Endodermal cell (in vitro differentiated cells): ENCODE measurements around the gene CNTNAP1. TPM values are rescaled to one million over a fixed set of nuclear protein-coding genes. Genes with fewer than 3 reads are reported as not detected.

Experiments used
- DNase-seq: peaks from one replicate; pipeline ENCODE4 v3.0.0-alpha.2; 2017
- H3K27ac ChIP-seq: 2 replicates; pipeline ENCODE4 v1.5.1; 2013; ENCODE audit warnings: mild to moderate bottlenecking, low read depth, low read length, moderate library complexity
- H3K27me3 ChIP-seq: 2 replicates; pipeline ENCODE4 v1.6.1; 2013; ENCODE audit warnings: mild to moderate bottlenecking, low read length, moderate library complexity; ENCODE audit not compliant: insufficient read depth, control insufficient read depth, poor library complexity, severe bottlenecking
- H3K36me3 ChIP-seq: 2 replicates; pipeline ENCODE4 v1.7.0; 2013; ENCODE audit warnings: mild to moderate bottlenecking, low read length, moderate library complexity; ENCODE audit not compliant: control insufficient read depth, insufficient read depth
- H3K4me1 ChIP-seq: one replicate; pipeline ENCODE4 v1.7.0; 2013; ENCODE audit warnings: low read length; ENCODE audit not compliant: control insufficient read depth, insufficient read depth
- H3K4me3 ChIP-seq: 2 replicates; pipeline ENCODE4 v1.5.1; 2013; ENCODE audit warnings: mild to moderate bottlenecking, low read length, moderate library complexity
- H3K9ac ChIP-seq: 2 replicates; pipeline ENCODE4 v1.6.1; 2013; ENCODE audit warnings: mild to moderate bottlenecking, low read length, moderate library complexity; ENCODE audit not compliant: poor library complexity, severe bottlenecking; ENCODE audit errors: extremely low read depth
- H3K9me3 ChIP-seq: 2 replicates; pipeline ENCODE4 v1.6.1; 2013; ENCODE audit warnings: mild to moderate bottlenecking, low read length, moderate library complexity; ENCODE audit not compliant: control insufficient read depth
- H3K27ac Mint-ChIP-seq: 2 replicates; pipeline ENCODE4 v1.8.0; 2020; ENCODE audit warnings: mixed read lengths
- H3K27me3 Mint-ChIP-seq: 2 replicates; pipeline ENCODE4 v1.8.0; 2021; ENCODE audit warnings: mild to moderate bottlenecking, mixed read lengths; ENCODE audit not compliant: insufficient read depth
- H3K36me3 Mint-ChIP-seq: 2 replicates; pipeline ENCODE4 v1.8.0; 2020; ENCODE audit warnings: low read depth, mixed read lengths
- H3K4me1 Mint-ChIP-seq: 2 replicates; pipeline ENCODE4 v1.8.0; 2020; ENCODE audit warnings: mixed read lengths
- H3K4me3 Mint-ChIP-seq: 2 replicates; pipeline ENCODE4 v1.8.0; 2020; ENCODE audit warnings: mild to moderate bottlenecking, moderate library complexity, mixed read lengths
- H3K9me3 Mint-ChIP-seq: 2 replicates; pipeline ENCODE4 v1.8.0; 2020; ENCODE audit warnings: mild to moderate bottlenecking, mixed read lengths
- WGBS, 2 experiments: methylation state at CpG; one replicate each; pipeline versions ENCODE4 v1.1.5 to v1.1.7; 2013; ENCODE audit warnings: missing lambda C conversion rate in 2 of 2, mixed read lengths in 1 of 2; ENCODE audit not compliant: insufficient coverage in 1 of 2, insufficient read length in 1 of 2; 5-methylcytosine and 5-hydroxymethylcytosine counted together
- total RNA-seq, 2 donors: library from RNA; stranded (reverse); fragmentation: NEBNext Ultra II Directional in 1 of 2; extraction: Animal tissue kit (Norgen Biotek cat#: 25700) in 1 of 2; gene quantifications; 2 replicates in 1 of 2; 3 replicates in 1 of 2; pipeline ENCODE4 v1.2.1, GENCODE V29; 2021
- TF ChIP-seq, protein P1 (sequence below): fragments of 200-600 bp; sonication (generic); conservative IDR thresholded peaks from 2 replicates; pipeline ENCODE4 v1.5.0; 2021; ENCODE audit warnings: antibody characterized with exemption, mild to moderate bottlenecking

CNTNAP1 gene
- total RNA-seq, 2 donors from 2014 or later = 9.9 to 18.9 TPM

DNA sequence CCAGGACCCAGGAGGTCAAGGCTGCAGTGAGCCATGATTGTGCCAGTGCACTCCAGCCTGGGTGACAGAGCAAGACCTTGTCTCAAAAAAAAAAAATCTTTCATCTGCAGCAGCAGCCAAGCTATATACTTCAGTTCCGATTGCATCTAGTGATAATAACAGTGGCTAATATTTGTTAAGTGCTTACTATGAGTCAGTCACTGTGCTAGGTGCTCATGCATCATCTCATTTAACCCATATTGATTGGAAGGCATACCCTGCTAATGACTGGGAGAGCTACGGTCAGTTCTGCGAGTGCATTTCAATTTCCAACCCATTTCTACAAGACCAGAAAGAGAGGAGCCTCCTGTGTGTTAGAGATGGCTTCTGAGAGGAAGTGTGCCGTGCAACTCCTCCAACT is 30.9 kb upstream of the CNTNAP1 start:
- no peaks in the 10 kb centered on the region for H3K9me3 Mint-ChIP-seq
- H3K9ac ChIP-seq = no peak overlapping the region
- H3K36me3 Mint-ChIP-seq = no peaks in the 10 kb centered on the region
- no peak overlapping the region for H3K4me3 Mint-ChIP-seq
- TF ChIP-seq, protein P1, sequence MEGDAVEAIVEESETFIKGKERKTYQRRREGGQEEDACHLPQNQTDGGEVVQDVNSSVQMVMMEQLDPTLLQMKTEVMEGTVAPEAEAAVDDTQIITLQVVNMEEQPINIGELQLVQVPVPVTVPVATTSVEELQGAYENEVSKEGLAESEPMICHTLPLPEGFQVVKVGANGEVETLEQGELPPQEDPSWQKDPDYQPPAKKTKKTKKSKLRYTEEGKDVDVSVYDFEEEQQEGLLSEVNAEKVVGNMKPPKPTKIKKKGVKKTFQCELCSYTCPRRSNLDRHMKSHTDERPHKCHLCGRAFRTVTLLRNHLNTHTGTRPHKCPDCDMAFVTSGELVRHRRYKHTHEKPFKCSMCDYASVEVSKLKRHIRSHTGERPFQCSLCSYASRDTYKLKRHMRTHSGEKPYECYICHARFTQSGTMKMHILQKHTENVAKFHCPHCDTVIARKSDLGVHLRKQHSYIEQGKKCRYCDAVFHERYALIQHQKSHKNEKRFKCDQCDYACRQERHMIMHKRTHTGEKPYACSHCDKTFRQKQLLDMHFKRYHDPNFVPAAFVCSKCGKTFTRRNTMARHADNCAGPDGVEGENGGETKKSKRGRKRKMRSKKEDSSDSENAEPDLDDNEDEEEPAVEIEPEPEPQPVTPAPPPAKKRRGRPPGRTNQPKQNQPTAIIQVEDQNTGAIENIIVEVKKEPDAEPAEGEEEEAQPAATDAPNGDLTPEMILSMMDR = no peak
- no peaks in the 10 kb centered on the region for H3K36me3 ChIP-seq
- no peak overlapping the region for H3K27ac ChIP-seq
- H3K4me3 ChIP-seq = no peak overlapping the region
- H3K27me3 Mint-ChIP-seq = peaks cover 4% of the 10 kb centered on the region
- H3K4me1 ChIP-seq = peaks cover 2% of the 10 kb centered on the region
- WGBS, 2 experiments = 95 to 100% methylated on average over 2 to 3 of the region's 4 CpGs
- no peak overlapping the region for H3K27ac Mint-ChIP-seq
- H3K4me1 Mint-ChIP-seq = peaks cover 14% of the 10 kb centered on the region
- DNase-seq = no peak
- H3K9me3 ChIP-seq = no peaks in the 10 kb centered on the region
- H3K27me3 ChIP-seq = no peaks in the 10 kb centered on the region

- H3K4me3 Mint-ChIP-seq = peak overlapping the region; percentile 56
- WGBS, 2 experiments = 39 to 55% methylated on average over 30 to 41 of the region's 42 CpGs
Observed at GRCh38 chr17:42653179-42654124, 28.9 kb upstream of the CNTNAP1 start.

DNA sequence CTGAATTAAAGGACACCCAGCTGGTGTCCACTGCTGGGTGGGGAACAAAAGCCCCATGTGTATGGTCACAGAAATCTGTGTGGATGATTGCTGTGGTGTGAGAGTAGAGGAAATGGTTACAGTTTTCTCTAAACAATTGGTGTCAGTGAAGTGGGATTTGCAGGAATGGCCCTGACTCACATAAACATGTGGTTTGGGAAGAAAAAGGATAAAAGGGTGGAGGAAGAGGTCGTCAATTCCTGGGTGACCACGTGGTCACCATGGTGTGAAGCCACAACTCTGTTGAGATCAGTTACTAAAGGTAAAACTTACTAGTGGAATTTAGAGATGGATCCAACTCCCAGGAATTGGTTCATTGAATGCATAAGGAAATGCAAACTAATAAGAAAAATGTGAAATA is 26.8 kb upstream of the CNTNAP1 start:
- Mint-ChIP-seq H3K27me3 (peaks cover 3% of the 10 kb centered on the region), H3K36me3 (no peaks in the 10 kb centered on the region), H3K4me3 (no peak overlapping the region), H3K27ac (no peak overlapping the region), H3K4me1 (peaks cover 14% of the 10 kb centered on the region), H3K9me3 (peaks cover 4% of the 10 kb centered on the region)
- peaks cover 6% of the 10 kb centered on the region for H3K4me1 ChIP-seq
- H3K9me3 ChIP-seq = no peaks in the 10 kb centered on the region
- no peak for DNase-seq
- no peak overlapping the region for H3K4me3 ChIP-seq
- H3K27me3 ChIP-seq = no peaks in the 10 kb centered on the region
- no peak overlapping the region for H3K27ac ChIP-seq
- TF ChIP-seq, protein P1 = no peak
- WGBS, 2 experiments = 72 to 83% methylated on average over 2 of the region's 2 CpGs
- no peaks in the 10 kb centered on the region for H3K36me3 ChIP-seq
- H3K9ac ChIP-seq = no peak overlapping the region

More at GRCh38 chr17:42653179-42654124, 28.9 kb upstream of the CNTNAP1 start:
- peak overlapping the region; percentile 4 for H3K9ac ChIP-seq
- peak overlapping the region; percentile 65 for H3K4me3 ChIP-seq
- peak; percentile 90 for DNase-seq
- H3K9me3 ChIP-seq = no peaks in the 10 kb centered on the region
- Mint-ChIP-seq H3K27ac (peak overlapping the region; percentile 48), H3K4me1 (peaks cover 14% of the 10 kb centered on the region), H3K9me3 (peaks cover 4% of the 10 kb centered on the region), H3K27me3 (peaks cover 3% of the 10 kb centered on the region), H3K36me3 (no peaks in the 10 kb centered on the region)
- no peak overlapping the region for H3K27ac ChIP-seq
- H3K36me3 ChIP-seq = no peaks in the 10 kb centered on the region
- H3K4me1 ChIP-seq = peaks cover 2% of the 10 kb centered on the region
- H3K27me3 ChIP-seq = no peaks in the 10 kb centered on the region
- TF ChIP-seq, protein P1 = no peak
